ENCODE results near the gene IBSP. TPM values are rescaled to one million over a fixed set of nuclear protein-coding genes. Genes with fewer than 3 reads are reported as not detected.

Gene IBSP
- total RNA-seq, 2 experiments from 2014 or later = not detected

DNA sequence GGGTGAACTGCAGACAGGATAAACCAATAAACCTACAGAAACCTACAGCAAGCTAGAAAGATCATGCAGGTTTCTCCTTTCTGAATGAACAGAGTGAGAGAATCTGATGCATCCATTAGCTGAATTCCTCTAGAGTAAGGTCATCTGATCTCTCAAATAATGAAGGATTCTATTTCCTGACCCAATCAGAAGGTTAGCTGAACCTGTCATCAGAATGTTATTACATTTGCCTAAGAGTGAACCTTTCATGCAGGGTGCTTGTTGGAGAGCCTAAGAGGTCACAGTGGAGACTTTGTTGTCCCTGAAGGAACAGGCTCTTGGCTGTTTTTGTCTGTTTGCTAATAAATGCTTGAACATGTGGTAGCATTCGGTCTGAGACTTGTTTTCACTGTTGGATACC is 57.5 kb downstream of the IBSP start:
- CTCF ChIA-PET = interaction anchor here (1.1 kb wide), 1 partner anchor 10 kb away, joined by 3 read pairs; no protein-coding TSS in a partner anchor
- DNase-seq = no peak

DNA sequence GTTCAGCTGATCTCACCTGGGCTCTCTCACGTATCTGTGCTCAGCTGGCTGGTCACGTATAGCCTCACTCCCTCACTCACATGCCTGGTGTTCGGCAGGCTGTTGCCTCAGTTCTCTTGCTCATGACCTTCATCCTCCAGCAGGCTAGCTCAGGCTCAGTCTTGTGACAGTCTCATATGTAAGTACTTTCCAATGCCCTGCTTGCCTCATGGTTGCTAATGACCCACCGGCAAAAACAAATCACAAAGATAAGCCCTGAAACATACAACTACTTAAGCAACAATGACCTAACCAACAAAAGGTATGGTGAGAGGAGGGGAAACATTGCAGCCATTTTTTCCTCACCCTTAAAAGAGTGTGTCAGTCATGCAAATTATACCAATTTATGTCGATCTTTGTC is 58.4 kb downstream of the IBSP start:
- no peaks in the 10 kb centered on the region for H3K9me3 Mint-ChIP-seq
- H3K36me3 ChIP-seq (ENCODE audit: insufficient read depth, low read length) = no peaks in the 10 kb centered on the region
- H3K4me1 ChIP-seq (ENCODE audit: insufficient read depth, low read length) = no peaks in the 10 kb centered on the region
- no peak overlapping the region for H3K4me3 ChIP-seq (ENCODE audit: low read length)
- ATAC-seq (ENCODE audit: poor library complexity) (no peak), DNase-seq (no peak)
- H3K4me3 Mint-ChIP-seq = no peak overlapping the region
- intact Hi-C loops (cut with DNase I, micrococcal nuclease) = loop anchor here in 1 of 2 experiments (5.0 to 10.0 kb wide), 2 partner anchors 115 to 657 kb away; no protein-coding TSS in a partner anchor
- H3K9me3 ChIP-seq (ENCODE audit: control insufficient read depth in 1 of 2, insufficient read depth in 1 of 2, low read length in 2 of 2) = no peaks in the 10 kb centered on the region
- H3K27me3 Mint-ChIP-seq = peaks cover 22% of the 10 kb centered on the region
- no peaks in the 10 kb centered on the region for H3K4me1 Mint-ChIP-seq (ENCODE audit: low read depth)
- no peaks in the 10 kb centered on the region for H3K36me3 Mint-ChIP-seq (ENCODE audit: low read depth)
- H3K27ac ChIP-seq (ENCODE audit: low read depth in 1 of 2, low read length in 2 of 2) = no peak overlapping the region
- ChIA-PET CTCF (interaction anchor here (1.1 kb wide), 1 partner anchor 10 kb away, joined by 3 read pairs; no protein-coding TSS in a partner anchor), POLR2A (no interaction called here)
- TF ChIP-seq, protein P1, sequence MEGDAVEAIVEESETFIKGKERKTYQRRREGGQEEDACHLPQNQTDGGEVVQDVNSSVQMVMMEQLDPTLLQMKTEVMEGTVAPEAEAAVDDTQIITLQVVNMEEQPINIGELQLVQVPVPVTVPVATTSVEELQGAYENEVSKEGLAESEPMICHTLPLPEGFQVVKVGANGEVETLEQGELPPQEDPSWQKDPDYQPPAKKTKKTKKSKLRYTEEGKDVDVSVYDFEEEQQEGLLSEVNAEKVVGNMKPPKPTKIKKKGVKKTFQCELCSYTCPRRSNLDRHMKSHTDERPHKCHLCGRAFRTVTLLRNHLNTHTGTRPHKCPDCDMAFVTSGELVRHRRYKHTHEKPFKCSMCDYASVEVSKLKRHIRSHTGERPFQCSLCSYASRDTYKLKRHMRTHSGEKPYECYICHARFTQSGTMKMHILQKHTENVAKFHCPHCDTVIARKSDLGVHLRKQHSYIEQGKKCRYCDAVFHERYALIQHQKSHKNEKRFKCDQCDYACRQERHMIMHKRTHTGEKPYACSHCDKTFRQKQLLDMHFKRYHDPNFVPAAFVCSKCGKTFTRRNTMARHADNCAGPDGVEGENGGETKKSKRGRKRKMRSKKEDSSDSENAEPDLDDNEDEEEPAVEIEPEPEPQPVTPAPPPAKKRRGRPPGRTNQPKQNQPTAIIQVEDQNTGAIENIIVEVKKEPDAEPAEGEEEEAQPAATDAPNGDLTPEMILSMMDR (IDR thresholded peaks at IDR 0.05) = no peak
- H3K27ac Mint-ChIP-seq = no peak overlapping the region
- H3K27me3 ChIP-seq (ENCODE audit: control insufficient read depth in 1 of 2, insufficient read depth in 2 of 2, low read length in 2 of 2) = peaks cover 0 to 8% of the 10 kb centered on the region in 2 experiments

More for the DNA sequence above, 57.5 kb downstream of the IBSP start:
- Mint-ChIP-seq H3K27ac (no peak overlapping the region), H3K36me3 (ENCODE audit: low read depth) (no peaks in the 10 kb centered on the region), H3K9me3 (no peaks in the 10 kb centered on the region), H3K4me1 (ENCODE audit: low read depth) (no peaks in the 10 kb centered on the region), H3K27me3 (peaks cover 22% of the 10 kb centered on the region), H3K4me3 (no peak overlapping the region)
- H3K4me1 ChIP-seq (ENCODE audit: insufficient read depth, low read length) = no peaks in the 10 kb centered on the region
- POLR2A ChIA-PET = no interaction called here
- TF ChIP-seq, protein P1 (IDR thresholded peaks at IDR 0.05) = no peak
- H3K36me3 ChIP-seq (ENCODE audit: insufficient read depth, low read length) = no peaks in the 10 kb centered on the region
- no peaks in the 10 kb centered on the region for H3K9me3 ChIP-seq (ENCODE audit: control insufficient read depth in 1 of 2, insufficient read depth in 1 of 2, low read length in 2 of 2)
- H3K27ac ChIP-seq (ENCODE audit: low read depth in 1 of 2, low read length in 2 of 2) = no peak overlapping the region
- no peak overlapping the region for H3K4me3 ChIP-seq (ENCODE audit: low read length)
- peaks cover 0 to 4% of the 10 kb centered on the region in 2 experiments for H3K27me3 ChIP-seq (ENCODE audit: control insufficient read depth in 1 of 2, insufficient read depth in 2 of 2, low read length in 2 of 2)
- intact Hi-C loops (cut with DNase I, micrococcal nuclease) = loop anchor here in 1 of 2 experiments (5.0 to 10.0 kb wide), 2 partner anchors 115 to 658 kb away; no protein-coding TSS in a partner anchor
- ATAC-seq (ENCODE audit: poor library complexity) = no peak

Other genes with a start within 250 kb of the IBSP start
- not detected for gene DSPP, start 191.0 kb upstream of the IBSP start, total RNA-seq
- gene DMP1, start 149.3 kb upstream of the IBSP start, total RNA-seq = not detected
- gene MEPE, start 33.4 kb downstream of the IBSP start, total RNA-seq = not detected
- gene SPP1, start 176.2 kb downstream of the IBSP start, total RNA-seq = not detected
- gene PKD2, start 208.1 kb downstream of the IBSP start, total RNA-seq = 1 to 10 TPM; 4.1 to 4.3 TPM

Data from CD4-positive, alpha-beta T cell (primary cell).